COR-L47 (cell line): Measurements from ENCODE around the gene CRYBA4.
"Not testable (repeated sequence)": the region's sequence is repeated elsewhere in the genome, so short reads cannot be mapped to it uniquely, and the experiment has no call there.

ENCODE experiments used
- DNase-seq: peaks from one replicate; lab custom pipeline; 2025; lab: John Stamatoyannopoulos, UW

CRYBA4 gene

GRCh38 chr22:26597026-26597425 lies 24.7 kb upstream of the CRYBA4 start:
- DNase-seq, result no peak

- DNase-seq, result no peak
Measured at GRCh38 chr22:26597480-26597879, 24.3 kb upstream of the CRYBA4 start.

GRCh38 chr22:26599505-26599904 lies 22.3 kb upstream of the CRYBA4 start:
- DNase-seq, result no peak

- no peak for DNase-seq
Measured at GRCh38 chr22:26601726-26602125, 20.0 kb upstream of the CRYBA4 start.

- DNase-seq, result no peak
Measured at GRCh38 chr22:26602127-26602526, 19.6 kb upstream of the CRYBA4 start.

GRCh38 chr22:26604368-26604767 lies 17.4 kb upstream of the CRYBA4 start:
- no peak for DNase-seq

GRCh38 chr22:26606611-26607010 lies 15.2 kb upstream of the CRYBA4 start:
- DNase-seq, result no peak

GRCh38 chr22:26608129-26608528 lies 13.6 kb upstream of the CRYBA4 start:
- DNase-seq, result no peak

- no peak for DNase-seq
Measured at GRCh38 chr22:26609287-26609686, 12.5 kb upstream of the CRYBA4 start.

GRCh38 chr22:26610072-26610958 lies 11.4 kb upstream of the CRYBA4 start:
- no peak for DNase-seq

GRCh38 chr22:26610996-26611395 lies 10.8 kb upstream of the CRYBA4 start:
- DNase-seq, result no peak

- DNase-seq, result no peak
Measured at GRCh38 chr22:26612652-26613051, 9.1 kb upstream of the CRYBA4 start.

- DNase-seq, result not testable (repeated sequence)
Measured at GRCh38 chr22:26613753-26614152, 8.0 kb upstream of the CRYBA4 start.

- DNase-seq, result no peak
Measured at GRCh38 chr22:26614322-26614721, 7.4 kb upstream of the CRYBA4 start.

GRCh38 chr22:26615149-26615548 lies 6.6 kb upstream of the CRYBA4 start:
- DNase-seq, result no peak

GRCh38 chr22:26615830-26616435 lies 5.8 kb upstream of the CRYBA4 start:
- no peak for DNase-seq

- DNase-seq, result no peak
Measured at GRCh38 chr22:26616650-26617049, 5.1 kb upstream of the CRYBA4 start.

GRCh38 chr22:26617271-26618199 lies 4.2 kb upstream of the CRYBA4 start, which contains the start of gene CRYBB1:
TSS of gene CRYBB1 (minus strand) at chr22:26618027. CDS start at chr22:26616319, 1,708 bp downstream.
- no peak for DNase-seq

- no peak for DNase-seq
Measured at GRCh38 chr22:26618455-26618854, 3.3 kb upstream of the CRYBA4 start.

- no peak for DNase-seq
Measured at GRCh38 chr22:26619510-26619909, 2.3 kb upstream of the CRYBA4 start.

GRCh38 chr22:26620197-26620596 lies 1.6 kb upstream of the CRYBA4 start:
- DNase-seq, result no peak

- no peak for DNase-seq
Measured at GRCh38 chr22:26623984-26624383, 2.2 kb downstream of the CRYBA4 start.
